Caco-2 (cell line): ENCODE data around the gene LITAF. TPM values are rescaled to one million over a fixed set of nuclear protein-coding genes. Genes with fewer than 3 reads are reported as not detected.
"Not testable (repeated sequence)": the region's sequence is repeated elsewhere in the genome, so short reads cannot be mapped to it uniquely, and the experiment has no call there.

Source experiments
- BruUV-seq: library from RNA; stranded (reverse); fragments of 400-500 nt; replicated peaks from 2 replicates; lab custom pipeline; 2021; lab: Mats Ljungman, UMichigan
- CTCF ChIA-PET: fragments of 300-600 bp; sonication (Branson Sonifier 250); formaldehyde crosslinking; loops from one replicate; lab custom pipeline; 2022; ENCODE audit warnings: antibody characterized with exemption; lab: Charles Lee
- POLR2A ChIA-PET: fragments of 300-600 bp; sonication (Branson Sonifier 250); formaldehyde crosslinking; loops from one replicate; lab custom pipeline; 2022; ENCODE audit warnings: antibody characterized with exemption; lab: Charles Lee
- DNase-seq, 2 experiments: peaks; one replicate each; pipeline versions ENCODE4 v3.0.0 to v3.0.0-alpha.2; 2020 to 2022
- H3K27me3 ChIP-seq: replicated peaks from 2 replicates; pipeline ENCODE4 v1.6.0; 2011; ENCODE audit warnings: low read length; ENCODE audit not compliant: control insufficient read depth, insufficient read depth
- H3K36me3 ChIP-seq: 2 replicates; pipeline ENCODE4 v1.5.1; 2011; ENCODE audit warnings: low read length; ENCODE audit not compliant: control insufficient read depth, insufficient read depth
- H3K4me1 ChIP-seq: fragments of 250-450 bp; sonication (Bioruptor Pico); 2 replicates; pipeline ENCODE4 v1.5.1; 2020; ENCODE audit warnings: mild to moderate bottlenecking
- H3K4me3 ChIP-seq: 2 replicates; pipeline ENCODE4 v1.5.1; 2011; ENCODE audit warnings: low read depth, mild to moderate bottlenecking, control low read depth, low read length
- H3K9me3 ChIP-seq: fragments of 250-450 bp; sonication (Bioruptor Pico); 2 replicates; pipeline ENCODE4 v1.5.1; 2020; ENCODE audit warnings: mild to moderate bottlenecking, moderate library complexity
- H3K27ac Mint-ChIP-seq: one replicate; pipeline ENCODE4 v1.8.0; 2022; ENCODE audit warnings: mixed read lengths; ENCODE audit not compliant: unreplicated experiment
- H3K27me3 Mint-ChIP-seq: one replicate; pipeline ENCODE4 v1.8.0; 2022; ENCODE audit warnings: mixed read lengths; ENCODE audit not compliant: insufficient read depth, unreplicated experiment
- H3K36me3 Mint-ChIP-seq: one replicate; pipeline ENCODE4 v1.8.0; 2022; ENCODE audit warnings: mild to moderate bottlenecking, mixed read lengths; ENCODE audit not compliant: insufficient read depth, unreplicated experiment
- H3K4me1 Mint-ChIP-seq: one replicate; pipeline ENCODE4 v1.8.0; 2022; ENCODE audit warnings: low read depth, mixed read lengths; ENCODE audit not compliant: unreplicated experiment
- H3K4me3 Mint-ChIP-seq: one replicate; pipeline ENCODE4 v1.8.0; 2022; ENCODE audit warnings: mild to moderate bottlenecking, moderate library complexity, mixed read lengths; ENCODE audit not compliant: unreplicated experiment
- H3K9me3 Mint-ChIP-seq: one replicate; pipeline ENCODE4 v1.8.0; 2022; ENCODE audit warnings: mixed read lengths; ENCODE audit not compliant: unreplicated experiment
- intact Hi-C: fragments of 100-400 bp; cut with micrococcal nuclease; formaldehyde crosslinking; loops from one replicate; pipeline ENCODE4 v1.10.0; 2022; ENCODE audit not compliant: unreplicated experiment
- total RNA-seq: library from RNA; stranded (reverse); gene quantifications from 2 replicates; pipeline ENCODE4 v1.2.3, GENCODE V29; 2022
- TF ChIP-seq, protein P1 (sequence below), 2 experiments: fragments of 200-600 bp in 1 of 2; IDR thresholded peaks; 1 replicate in 1 of 2; 2 replicates in 1 of 2; pipeline versions ENCODE4 v1.5.1 to v1.8.0; 2011 to 2022; ENCODE audit warnings: antibody characterized with exemption in 1 of 2, control low read depth in 1 of 2, inconsistent platforms in 1 of 2, low read depth in 1 of 2, low read length in 1 of 2, mild to moderate bottlenecking in 1 of 2, moderate library complexity in 1 of 2; ENCODE audit not compliant: insufficient read depth in 1 of 2, severe bottlenecking in 1 of 2, unreplicated experiment in 1 of 2

LITAF gene
- total RNA-seq, 1 experiment from 2014 or later: 60.9 TPM

DNA sequence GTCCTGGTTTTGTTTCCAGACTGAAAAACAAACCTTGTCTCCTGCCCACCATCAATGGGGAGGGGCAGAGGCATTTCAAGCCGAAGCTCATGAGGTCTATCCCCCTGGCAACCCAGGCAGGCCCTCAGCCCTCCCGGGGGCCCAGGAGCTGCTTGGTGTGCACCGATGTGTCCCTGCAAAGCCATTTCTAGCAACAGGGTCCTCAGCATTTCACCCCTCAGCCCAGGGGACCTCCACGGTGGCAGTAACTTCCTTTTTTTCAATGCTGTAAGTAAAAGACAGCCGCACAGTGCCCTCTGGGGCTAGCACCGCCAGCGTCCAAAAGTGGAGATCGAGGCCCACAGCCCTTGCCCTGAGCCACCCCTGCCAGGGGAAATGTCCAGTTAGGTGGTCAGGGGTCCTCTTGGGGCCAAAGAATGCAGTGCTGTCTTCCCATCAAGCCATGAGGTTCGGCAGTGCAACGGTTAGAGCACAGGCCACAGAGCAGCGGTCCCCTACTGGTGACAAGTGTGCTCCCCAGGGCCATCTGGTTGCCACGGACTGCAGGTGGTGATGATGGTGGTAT, 79.9 kb downstream of the LITAF start:
- TF ChIP-seq, protein P1, sequence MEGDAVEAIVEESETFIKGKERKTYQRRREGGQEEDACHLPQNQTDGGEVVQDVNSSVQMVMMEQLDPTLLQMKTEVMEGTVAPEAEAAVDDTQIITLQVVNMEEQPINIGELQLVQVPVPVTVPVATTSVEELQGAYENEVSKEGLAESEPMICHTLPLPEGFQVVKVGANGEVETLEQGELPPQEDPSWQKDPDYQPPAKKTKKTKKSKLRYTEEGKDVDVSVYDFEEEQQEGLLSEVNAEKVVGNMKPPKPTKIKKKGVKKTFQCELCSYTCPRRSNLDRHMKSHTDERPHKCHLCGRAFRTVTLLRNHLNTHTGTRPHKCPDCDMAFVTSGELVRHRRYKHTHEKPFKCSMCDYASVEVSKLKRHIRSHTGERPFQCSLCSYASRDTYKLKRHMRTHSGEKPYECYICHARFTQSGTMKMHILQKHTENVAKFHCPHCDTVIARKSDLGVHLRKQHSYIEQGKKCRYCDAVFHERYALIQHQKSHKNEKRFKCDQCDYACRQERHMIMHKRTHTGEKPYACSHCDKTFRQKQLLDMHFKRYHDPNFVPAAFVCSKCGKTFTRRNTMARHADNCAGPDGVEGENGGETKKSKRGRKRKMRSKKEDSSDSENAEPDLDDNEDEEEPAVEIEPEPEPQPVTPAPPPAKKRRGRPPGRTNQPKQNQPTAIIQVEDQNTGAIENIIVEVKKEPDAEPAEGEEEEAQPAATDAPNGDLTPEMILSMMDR (IDR thresholded peaks at IDR 0.05; ENCODE audit: insufficient read depth in 1 of 2, low read depth in 1 of 2, low read length in 1 of 2, severe bottlenecking in 1 of 2, unreplicated experiment in 1 of 2): no peak

DNA sequence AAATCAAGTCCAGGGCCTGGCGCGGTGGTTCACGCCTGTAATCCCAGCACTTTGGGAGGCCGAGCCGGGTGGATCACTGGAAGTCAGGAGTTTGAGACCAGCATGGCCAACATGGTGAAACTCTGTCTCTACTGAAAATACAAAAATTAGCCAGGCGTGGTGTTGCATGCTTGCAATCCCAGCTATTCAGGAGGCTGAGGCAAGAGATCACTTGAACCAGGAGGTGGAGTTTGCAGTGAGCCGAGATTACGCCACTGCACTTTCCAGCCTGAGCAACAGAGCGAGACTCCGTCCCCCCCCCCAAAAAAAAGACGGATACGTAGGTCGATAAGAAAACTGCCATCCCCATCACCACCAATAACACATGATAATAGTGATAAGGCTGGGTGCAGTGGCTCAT, 82.5 kb downstream of the LITAF start:
- H3K4me3 Mint-ChIP-seq, H3K9me3 Mint-ChIP-seq, intact Hi-C loops: not testable (repeated sequence)

More for the DNA sequence above, 79.9 kb downstream of the LITAF start:
- Histone ChIP-seq H3K4me1 (no peaks in the 10 kb centered on the region), H3K4me3 (no peak overlapping the region), H3K9me3 (no peaks in the 10 kb centered on the region), H3K27me3 (no peaks in the 10 kb centered on the region), H3K36me3 (no peaks in the 10 kb centered on the region)
- no peak overlapping the region for H3K4me3 Mint-ChIP-seq
- H3K4me1 Mint-ChIP-seq: no peaks in the 10 kb centered on the region
- no peak overlapping the region for H3K27ac Mint-ChIP-seq
- no peaks in the 10 kb centered on the region for H3K27me3 Mint-ChIP-seq
- BruUV-seq: no TSS peak
- H3K9me3 Mint-ChIP-seq: no peaks in the 10 kb centered on the region
- ChIA-PET POLR2A (no interaction called here), CTCF (no interaction called here)
- no peaks in the 10 kb centered on the region for H3K36me3 Mint-ChIP-seq
- DNase-seq: no peak
- intact Hi-C loops: no loop called here

DNA sequence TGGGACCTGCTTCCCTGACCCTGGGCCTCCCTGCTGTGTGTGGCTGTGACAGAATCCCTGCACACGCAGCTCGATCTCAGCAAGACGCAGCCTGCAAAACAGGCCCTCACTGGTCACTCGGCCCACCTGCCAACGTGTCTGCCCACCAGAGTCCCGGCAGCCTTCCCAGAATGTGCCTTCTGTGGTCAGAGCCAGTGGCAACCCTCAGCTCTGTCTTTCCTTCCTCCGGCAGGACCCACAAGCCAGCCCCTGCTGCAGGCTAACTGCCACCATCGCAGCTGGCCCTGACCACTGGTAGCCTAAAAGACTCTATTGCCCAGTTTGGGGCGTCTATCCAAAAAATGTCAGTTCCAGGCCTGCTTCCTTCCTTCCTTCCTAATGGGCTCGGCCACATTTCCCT, 83.2 kb downstream of the LITAF start:
- CTCF ChIA-PET: interaction anchor here (0.7 kb wide), 1 partner anchor 29 kb away, joined by 3 read pairs; no protein-coding TSS in a partner anchor
- POLR2A ChIA-PET: no interaction called here
- H3K27me3 ChIP-seq: no peaks in the 10 kb centered on the region
- intact Hi-C loops: no loop called here
- no peak overlapping the region for H3K4me3 ChIP-seq
- no peaks in the 10 kb centered on the region for H3K36me3 ChIP-seq
- TF ChIP-seq, protein P1 (IDR thresholded peaks at IDR 0.05; ENCODE audit: insufficient read depth in 1 of 2, low read depth in 1 of 2, low read length in 1 of 2, severe bottlenecking in 1 of 2, unreplicated experiment in 1 of 2): no peak
- no peaks in the 10 kb centered on the region for H3K9me3 ChIP-seq
- Mint-ChIP-seq H3K4me1 (no peaks in the 10 kb centered on the region), H3K9me3 (no peaks in the 10 kb centered on the region), H3K36me3 (no peaks in the 10 kb centered on the region), H3K27ac (no peak overlapping the region), H3K27me3 (no peaks in the 10 kb centered on the region), H3K4me3 (no peak overlapping the region)
- no TSS peak for BruUV-seq
- no peaks in the 10 kb centered on the region for H3K4me1 ChIP-seq
- no peak for DNase-seq

More for the DNA sequence above, 82.5 kb downstream of the LITAF start:
- H3K4me1 ChIP-seq, H3K27me3 ChIP-seq, H3K4me3 ChIP-seq, H3K27me3 Mint-ChIP-seq, DNase-seq, H3K36me3 Mint-ChIP-seq, H3K36me3 ChIP-seq, POLR2A ChIA-PET, H3K9me3 ChIP-seq, H3K4me1 Mint-ChIP-seq, BruUV-seq, H3K27ac Mint-ChIP-seq: not testable (repeated sequence)
- CTCF ChIA-PET: interaction anchor here (0.7 kb wide), 1 partner anchor 10 kb away, joined by 4 read pairs; no protein-coding TSS in a partner anchor
